ENCODE measurements around the gene CDC73. TPM values are rescaled to one million over a fixed set of nuclear protein-coding genes. Genes with fewer than 3 reads are reported as not detected.

The CDC73 gene
- total RNA-seq, 1 experiment from 2014 or later, result 78.2 TPM

DNA sequence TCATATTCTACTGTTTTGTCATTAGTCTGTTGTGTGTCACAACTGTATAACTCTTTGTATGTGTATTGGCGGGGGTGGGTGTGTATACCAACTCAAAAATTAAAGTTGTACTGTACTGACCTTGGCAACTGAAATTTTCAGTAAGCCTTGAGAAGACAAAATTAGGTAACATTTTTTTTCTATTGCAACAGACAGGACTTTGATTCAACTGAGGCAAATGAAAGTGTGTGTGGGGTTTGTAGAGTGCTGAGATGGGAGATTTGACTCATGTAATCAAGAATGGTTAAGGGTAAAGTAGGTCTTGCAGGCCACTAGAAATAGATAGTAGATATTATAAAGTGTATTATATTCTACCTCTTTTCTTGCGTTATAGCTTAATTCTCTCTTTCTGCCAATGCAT lies 79.2 kb downstream of the CDC73 start:
- ChIA-PET CTCF (no interaction called here), POLR2A (no interaction called here)
- no peaks in the 10 kb centered on the region for H3K27me3 ChIP-seq (ENCODE audit: control insufficient read depth, insufficient read depth, low read length)
- H3K4me3 ChIP-seq (ENCODE audit: low read depth in 2 of 2, low read length in 2 of 2), result no peak overlapping the region
- in situ Hi-C loops (cut with HindIII; ENCODE audit: low pct_unique_long_range_greater_than_20kb, low sequenced_read_pairs), result no loop called here
- no peak overlapping the region for H3K27ac ChIP-seq (ENCODE audit: low read length)
- intact Hi-C loops (cut with micrococcal nuclease; ENCODE audit: unreplicated experiment), result no loop called here
- H3K4me1 ChIP-seq (ENCODE audit: control insufficient read depth, insufficient read depth, low read length), result no peaks in the 10 kb centered on the region; the same call in 1 of the 2 replicates
- DNase-seq (ENCODE audit: low read depth, low spot score), result no peak
- no TSS peak for BruUV-seq (replicated peaks)
- TF ChIP-seq, protein P1, sequence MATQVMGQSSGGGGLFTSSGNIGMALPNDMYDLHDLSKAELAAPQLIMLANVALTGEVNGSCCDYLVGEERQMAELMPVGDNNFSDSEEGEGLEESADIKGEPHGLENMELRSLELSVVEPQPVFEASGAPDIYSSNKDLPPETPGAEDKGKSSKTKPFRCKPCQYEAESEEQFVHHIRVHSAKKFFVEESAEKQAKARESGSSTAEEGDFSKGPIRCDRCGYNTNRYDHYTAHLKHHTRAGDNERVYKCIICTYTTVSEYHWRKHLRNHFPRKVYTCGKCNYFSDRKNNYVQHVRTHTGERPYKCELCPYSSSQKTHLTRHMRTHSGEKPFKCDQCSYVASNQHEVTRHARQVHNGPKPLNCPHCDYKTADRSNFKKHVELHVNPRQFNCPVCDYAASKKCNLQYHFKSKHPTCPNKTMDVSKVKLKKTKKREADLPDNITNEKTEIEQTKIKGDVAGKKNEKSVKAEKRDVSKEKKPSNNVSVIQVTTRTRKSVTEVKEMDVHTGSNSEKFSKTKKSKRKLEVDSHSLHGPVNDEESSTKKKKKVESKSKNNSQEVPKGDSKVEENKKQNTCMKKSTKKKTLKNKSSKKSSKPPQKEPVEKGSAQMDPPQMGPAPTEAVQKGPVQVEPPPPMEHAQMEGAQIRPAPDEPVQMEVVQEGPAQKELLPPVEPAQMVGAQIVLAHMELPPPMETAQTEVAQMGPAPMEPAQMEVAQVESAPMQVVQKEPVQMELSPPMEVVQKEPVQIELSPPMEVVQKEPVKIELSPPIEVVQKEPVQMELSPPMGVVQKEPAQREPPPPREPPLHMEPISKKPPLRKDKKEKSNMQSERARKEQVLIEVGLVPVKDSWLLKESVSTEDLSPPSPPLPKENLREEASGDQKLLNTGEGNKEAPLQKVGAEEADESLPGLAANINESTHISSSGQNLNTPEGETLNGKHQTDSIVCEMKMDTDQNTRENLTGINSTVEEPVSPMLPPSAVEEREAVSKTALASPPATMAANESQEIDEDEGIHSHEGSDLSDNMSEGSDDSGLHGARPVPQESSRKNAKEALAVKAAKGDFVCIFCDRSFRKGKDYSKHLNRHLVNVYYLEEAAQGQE (IDR thresholded peaks at IDR 0.05; ENCODE audit: insufficient read depth in 1 of 2, low read depth in 2 of 2, low read length in 1 of 2), result no peak
- TF ChIP-seq, protein P2, sequence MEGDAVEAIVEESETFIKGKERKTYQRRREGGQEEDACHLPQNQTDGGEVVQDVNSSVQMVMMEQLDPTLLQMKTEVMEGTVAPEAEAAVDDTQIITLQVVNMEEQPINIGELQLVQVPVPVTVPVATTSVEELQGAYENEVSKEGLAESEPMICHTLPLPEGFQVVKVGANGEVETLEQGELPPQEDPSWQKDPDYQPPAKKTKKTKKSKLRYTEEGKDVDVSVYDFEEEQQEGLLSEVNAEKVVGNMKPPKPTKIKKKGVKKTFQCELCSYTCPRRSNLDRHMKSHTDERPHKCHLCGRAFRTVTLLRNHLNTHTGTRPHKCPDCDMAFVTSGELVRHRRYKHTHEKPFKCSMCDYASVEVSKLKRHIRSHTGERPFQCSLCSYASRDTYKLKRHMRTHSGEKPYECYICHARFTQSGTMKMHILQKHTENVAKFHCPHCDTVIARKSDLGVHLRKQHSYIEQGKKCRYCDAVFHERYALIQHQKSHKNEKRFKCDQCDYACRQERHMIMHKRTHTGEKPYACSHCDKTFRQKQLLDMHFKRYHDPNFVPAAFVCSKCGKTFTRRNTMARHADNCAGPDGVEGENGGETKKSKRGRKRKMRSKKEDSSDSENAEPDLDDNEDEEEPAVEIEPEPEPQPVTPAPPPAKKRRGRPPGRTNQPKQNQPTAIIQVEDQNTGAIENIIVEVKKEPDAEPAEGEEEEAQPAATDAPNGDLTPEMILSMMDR (IDR thresholded peaks at IDR 0.05), result no peak
- TF ChIP-seq SIN3A (IDR thresholded peaks at IDR 0.05; ENCODE audit: borderline replicate concordance, insufficient read depth, low read depth, low read length) (no peak), POLR2AphosphoS5 (IDR thresholded peaks at IDR 0.05; ENCODE audit: low read depth, low read length) (no peak), TCF7L2 (IDR thresholded peaks at IDR 0.05; ENCODE audit: low read depth, low read length) (no peak)
- no peak for ATAC-seq
- H3K36me3 ChIP-seq (ENCODE audit: control insufficient read depth, insufficient read depth, low read length), result no peaks in the 10 kb centered on the region
- no peaks in the 10 kb centered on the region for H3K9me3 ChIP-seq (ENCODE audit: control insufficient read depth, insufficient read depth, low read depth, low read length)

DNA sequence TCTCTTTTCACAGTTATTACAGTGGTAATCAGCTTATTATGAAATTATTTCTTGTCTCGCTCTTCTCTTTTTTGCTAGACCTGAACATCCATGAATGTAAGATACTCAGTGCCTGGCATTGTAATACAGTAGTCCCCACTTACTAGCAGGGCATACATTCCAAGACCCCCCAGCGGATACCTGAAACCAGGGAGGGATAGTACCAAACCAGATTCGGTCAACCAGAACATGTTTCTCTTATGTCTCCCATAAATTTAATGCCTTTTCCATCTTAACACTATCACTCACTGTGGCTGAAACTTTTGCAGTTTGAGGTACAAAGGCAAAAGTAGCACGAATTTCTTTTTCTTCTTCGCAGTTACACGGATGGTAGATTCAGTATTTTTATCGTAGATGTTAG lies 89.2 kb downstream of the CDC73 start:
- intact Hi-C loops (cut with micrococcal nuclease; ENCODE audit: unreplicated experiment), result no loop called here
- H3K27ac ChIP-seq (ENCODE audit: low read length), result no peak overlapping the region

DNA sequence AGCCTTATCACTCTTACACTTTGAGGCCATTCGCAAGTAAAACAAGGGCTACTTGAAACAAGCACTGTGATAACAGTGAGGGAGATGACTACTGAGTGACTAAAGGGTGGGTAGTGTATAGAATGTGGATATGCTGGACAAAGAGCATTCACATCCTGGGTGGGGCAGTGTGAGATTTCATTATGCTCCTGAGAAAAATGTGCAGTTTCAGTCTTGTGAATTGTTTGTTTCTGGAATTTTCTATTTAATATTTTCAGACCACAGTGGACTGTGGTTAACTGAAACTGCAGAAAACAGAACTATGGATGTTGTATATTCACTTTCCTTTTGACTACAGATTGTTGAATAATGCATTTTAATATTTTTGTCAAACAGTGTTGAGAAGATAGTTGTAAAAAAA lies 89.7 kb downstream of the CDC73 start:
- DNase-seq (ENCODE audit: low read depth, low spot score) (no peak), ATAC-seq (no peak)
- in situ Hi-C loops (cut with HindIII; ENCODE audit: low pct_unique_long_range_greater_than_20kb, low sequenced_read_pairs), result no loop called here
- Histone ChIP-seq H3K4me3 (ENCODE audit: low read depth in 2 of 2, low read length in 2 of 2) (no peak overlapping the region), H3K9me3 (ENCODE audit: control insufficient read depth, insufficient read depth, low read depth, low read length) (no peaks in the 10 kb centered on the region), H3K27me3 (ENCODE audit: control insufficient read depth, insufficient read depth, low read length) (no peaks in the 10 kb centered on the region), H3K36me3 (ENCODE audit: control insufficient read depth, insufficient read depth, low read length) (peaks cover 11% of the 10 kb centered on the region; the same call in 1 of the 2 replicates), H3K4me1 (ENCODE audit: control insufficient read depth, insufficient read depth, low read length) (no peaks in the 10 kb centered on the region), H3K27ac (ENCODE audit: low read length) (no peak overlapping the region)
- intact Hi-C loops (cut with micrococcal nuclease; ENCODE audit: unreplicated experiment), result no loop called here
- ChIA-PET CTCF (interaction anchor here (0.5 kb wide), 1 partner anchor 19 kb away, joined by 5 read pairs; no protein-coding TSS in a partner anchor), POLR2A (no interaction called here)
- TF ChIP-seq TCF7L2 (IDR thresholded peaks at IDR 0.05; ENCODE audit: low read depth, low read length), result no peak
- TF ChIP-seq POLR2AphosphoS5 (IDR thresholded peaks at IDR 0.05; ENCODE audit: low read depth, low read length), result no peak
- TF ChIP-seq, protein P2 (IDR thresholded peaks at IDR 0.05), result no peak
- TF ChIP-seq, protein P1 (IDR thresholded peaks at IDR 0.05; ENCODE audit: insufficient read depth in 1 of 2, low read depth in 2 of 2, low read length in 1 of 2), result no peak
- TF ChIP-seq SIN3A (IDR thresholded peaks at IDR 0.05; ENCODE audit: borderline replicate concordance, insufficient read depth, low read depth, low read length), result no peak
- BruUV-seq (replicated peaks), result no TSS peak

More for the DNA sequence above, 89.2 kb downstream of the CDC73 start:
- TF ChIP-seq POLR2AphosphoS5 (IDR thresholded peaks at IDR 0.05; ENCODE audit: low read depth, low read length), result no peak
- no peaks in the 10 kb centered on the region for H3K9me3 ChIP-seq (ENCODE audit: control insufficient read depth, insufficient read depth, low read depth, low read length)
- H3K27me3 ChIP-seq (ENCODE audit: control insufficient read depth, insufficient read depth, low read length), result no peaks in the 10 kb centered on the region
- BruUV-seq (replicated peaks), result no TSS peak
- H3K4me3 ChIP-seq (ENCODE audit: low read depth in 2 of 2, low read length in 2 of 2), result no peak overlapping the region
- H3K4me1 ChIP-seq (ENCODE audit: control insufficient read depth, insufficient read depth, low read length), result no peaks in the 10 kb centered on the region
- POLR2A ChIA-PET, result interaction anchor here (0.6 kb wide), 1 partner anchor 12 kb away, joined by 3 read pairs; no protein-coding TSS in a partner anchor
- no peak for ATAC-seq
- CTCF ChIA-PET, result no interaction called here
- H3K36me3 ChIP-seq (ENCODE audit: control insufficient read depth, insufficient read depth, low read length), result peaks cover 11% of the 10 kb centered on the region; the same call in 1 of the 2 replicates
- no peak for DNase-seq (ENCODE audit: low read depth, low spot score)
- in situ Hi-C loops (cut with HindIII; ENCODE audit: low pct_unique_long_range_greater_than_20kb, low sequenced_read_pairs), result no loop called here
